Measurements from ENCODE around the gene FNBP1. TPM values are rescaled to one million over a fixed set of nuclear protein-coding genes. Genes with fewer than 3 reads are reported as not detected.

Gene FNBP1
- total and polyA plus RNA-seq, 10 of the 15 experiments (the other 5 are each of a cell fraction or from before 2014, with no cell fraction given) = 64.5 to 353 (median 179) TPM

- TF ChIP-seq, protein P1, sequence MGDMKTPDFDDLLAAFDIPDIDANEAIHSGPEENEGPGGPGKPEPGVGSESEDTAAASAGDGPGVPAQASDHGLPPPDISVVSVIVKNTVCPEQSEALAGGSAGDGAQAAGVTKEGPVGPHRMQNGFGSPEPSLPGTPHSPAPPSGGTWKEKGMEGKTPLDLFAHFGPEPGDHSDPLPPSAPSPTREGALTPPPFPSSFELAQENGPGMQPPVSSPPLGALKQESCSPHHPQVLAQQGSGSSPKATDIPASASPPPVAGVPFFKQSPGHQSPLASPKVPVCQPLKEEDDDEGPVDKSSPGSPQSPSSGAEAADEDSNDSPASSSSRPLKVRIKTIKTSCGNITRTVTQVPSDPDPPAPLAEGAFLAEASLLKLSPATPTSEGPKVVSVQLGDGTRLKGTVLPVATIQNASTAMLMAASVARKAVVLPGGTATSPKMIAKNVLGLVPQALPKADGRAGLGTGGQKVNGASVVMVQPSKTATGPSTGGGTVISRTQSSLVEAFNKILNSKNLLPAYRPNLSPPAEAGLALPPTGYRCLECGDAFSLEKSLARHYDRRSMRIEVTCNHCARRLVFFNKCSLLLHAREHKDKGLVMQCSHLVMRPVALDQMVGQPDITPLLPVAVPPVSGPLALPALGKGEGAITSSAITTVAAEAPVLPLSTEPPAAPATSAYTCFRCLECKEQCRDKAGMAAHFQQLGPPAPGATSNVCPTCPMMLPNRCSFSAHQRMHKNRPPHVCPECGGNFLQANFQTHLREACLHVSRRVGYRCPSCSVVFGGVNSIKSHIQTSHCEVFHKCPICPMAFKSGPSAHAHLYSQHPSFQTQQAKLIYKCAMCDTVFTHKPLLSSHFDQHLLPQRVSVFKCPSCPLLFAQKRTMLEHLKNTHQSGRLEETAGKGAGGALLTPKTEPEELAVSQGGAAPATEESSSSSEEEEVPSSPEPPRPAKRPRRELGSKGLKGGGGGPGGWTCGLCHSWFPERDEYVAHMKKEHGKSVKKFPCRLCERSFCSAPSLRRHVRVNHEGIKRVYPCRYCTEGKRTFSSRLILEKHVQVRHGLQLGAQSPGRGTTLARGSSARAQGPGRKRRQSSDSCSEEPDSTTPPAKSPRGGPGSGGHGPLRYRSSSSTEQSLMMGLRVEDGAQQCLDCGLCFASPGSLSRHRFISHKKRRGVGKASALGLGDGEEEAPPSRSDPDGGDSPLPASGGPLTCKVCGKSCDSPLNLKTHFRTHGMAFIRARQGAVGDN (IDR thresholded peaks at IDR 0.05) = peak; percentile 29
- peak; percentile 61 for TF ChIP-seq LARP7 (IDR thresholded peaks at IDR 0.05)
- TF ChIP-seq, protein P2, sequence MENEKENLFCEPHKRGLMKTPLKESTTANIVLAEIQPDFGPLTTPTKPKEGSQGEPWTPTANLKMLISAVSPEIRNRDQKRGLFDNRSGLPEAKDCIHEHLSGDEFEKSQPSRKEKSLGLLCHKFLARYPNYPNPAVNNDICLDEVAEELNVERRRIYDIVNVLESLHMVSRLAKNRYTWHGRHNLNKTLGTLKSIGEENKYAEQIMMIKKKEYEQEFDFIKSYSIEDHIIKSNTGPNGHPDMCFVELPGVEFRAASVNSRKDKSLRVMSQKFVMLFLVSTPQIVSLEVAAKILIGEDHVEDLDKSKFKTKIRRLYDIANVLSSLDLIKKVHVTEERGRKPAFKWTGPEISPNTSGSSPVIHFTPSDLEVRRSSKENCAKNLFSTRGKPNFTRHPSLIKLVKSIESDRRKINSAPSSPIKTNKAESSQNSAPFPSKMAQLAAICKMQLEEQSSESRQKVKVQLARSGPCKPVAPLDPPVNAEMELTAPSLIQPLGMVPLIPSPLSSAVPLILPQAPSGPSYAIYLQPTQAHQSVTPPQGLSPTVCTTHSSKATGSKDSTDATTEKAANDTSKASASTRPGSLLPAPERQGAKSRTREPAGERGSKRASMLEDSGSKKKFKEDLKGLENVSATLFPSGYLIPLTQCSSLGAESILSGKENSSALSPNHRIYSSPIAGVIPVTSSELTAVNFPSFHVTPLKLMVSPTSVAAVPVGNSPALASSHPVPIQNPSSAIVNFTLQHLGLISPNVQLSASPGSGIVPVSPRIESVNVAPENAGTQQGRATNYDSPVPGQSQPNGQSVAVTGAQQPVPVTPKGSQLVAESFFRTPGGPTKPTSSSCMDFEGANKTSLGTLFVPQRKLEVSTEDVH (IDR thresholded peaks at IDR 0.05; ENCODE audit: low read depth, partially characterized antibody) = no peak
- TF ChIP-seq, protein P3, sequence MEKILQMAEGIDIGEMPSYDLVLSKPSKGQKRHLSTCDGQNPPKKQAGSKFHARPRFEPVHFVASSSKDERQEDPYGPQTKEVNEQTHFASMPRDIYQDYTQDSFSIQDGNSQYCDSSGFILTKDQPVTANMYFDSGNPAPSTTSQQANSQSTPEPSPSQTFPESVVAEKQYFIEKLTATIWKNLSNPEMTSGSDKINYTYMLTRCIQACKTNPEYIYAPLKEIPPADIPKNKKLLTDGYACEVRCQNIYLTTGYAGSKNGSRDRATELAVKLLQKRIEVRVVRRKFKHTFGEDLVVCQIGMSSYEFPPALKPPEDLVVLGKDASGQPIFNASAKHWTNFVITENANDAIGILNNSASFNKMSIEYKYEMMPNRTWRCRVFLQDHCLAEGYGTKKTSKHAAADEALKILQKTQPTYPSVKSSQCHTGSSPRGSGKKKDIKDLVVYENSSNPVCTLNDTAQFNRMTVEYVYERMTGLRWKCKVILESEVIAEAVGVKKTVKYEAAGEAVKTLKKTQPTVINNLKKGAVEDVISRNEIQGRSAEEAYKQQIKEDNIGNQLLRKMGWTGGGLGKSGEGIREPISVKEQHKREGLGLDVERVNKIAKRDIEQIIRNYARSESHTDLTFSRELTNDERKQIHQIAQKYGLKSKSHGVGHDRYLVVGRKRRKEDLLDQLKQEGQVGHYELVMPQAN (conservative IDR thresholded peaks at IDR 0.05) = no peak; the same call in 1 of the 2 replicates
- TF ChIP-seq POLR2AphosphoS2 (IDR thresholded peaks at IDR 0.05; ENCODE audit: low read depth, low read length) = peak; percentile 91
- no peak for TF ChIP-seq NR2F1 (conservative IDR thresholded peaks at IDR 0.05)
- TF ChIP-seq, protein P4, sequence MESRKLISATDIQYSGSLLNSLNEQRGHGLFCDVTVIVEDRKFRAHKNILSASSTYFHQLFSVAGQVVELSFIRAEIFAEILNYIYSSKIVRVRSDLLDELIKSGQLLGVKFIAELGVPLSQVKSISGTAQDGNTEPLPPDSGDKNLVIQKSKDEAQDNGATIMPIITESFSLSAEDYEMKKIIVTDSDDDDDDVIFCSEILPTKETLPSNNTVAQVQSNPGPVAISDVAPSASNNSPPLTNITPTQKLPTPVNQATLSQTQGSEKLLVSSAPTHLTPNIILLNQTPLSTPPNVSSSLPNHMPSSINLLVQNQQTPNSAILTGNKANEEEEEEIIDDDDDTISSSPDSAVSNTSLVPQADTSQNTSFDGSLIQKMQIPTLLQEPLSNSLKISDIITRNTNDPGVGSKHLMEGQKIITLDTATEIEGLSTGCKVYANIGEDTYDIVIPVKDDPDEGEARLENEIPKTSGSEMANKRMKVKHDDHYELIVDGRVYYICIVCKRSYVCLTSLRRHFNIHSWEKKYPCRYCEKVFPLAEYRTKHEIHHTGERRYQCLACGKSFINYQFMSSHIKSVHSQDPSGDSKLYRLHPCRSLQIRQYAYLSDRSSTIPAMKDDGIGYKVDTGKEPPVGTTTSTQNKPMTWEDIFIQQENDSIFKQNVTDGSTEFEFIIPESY (IDR thresholded peaks at IDR 0.05) = no peak
- TF ChIP-seq HDGF (IDR thresholded peaks at IDR 0.05) = peak; percentile 24; the same call in 1 of the 2 replicates
- TF ChIP-seq, protein P5, sequence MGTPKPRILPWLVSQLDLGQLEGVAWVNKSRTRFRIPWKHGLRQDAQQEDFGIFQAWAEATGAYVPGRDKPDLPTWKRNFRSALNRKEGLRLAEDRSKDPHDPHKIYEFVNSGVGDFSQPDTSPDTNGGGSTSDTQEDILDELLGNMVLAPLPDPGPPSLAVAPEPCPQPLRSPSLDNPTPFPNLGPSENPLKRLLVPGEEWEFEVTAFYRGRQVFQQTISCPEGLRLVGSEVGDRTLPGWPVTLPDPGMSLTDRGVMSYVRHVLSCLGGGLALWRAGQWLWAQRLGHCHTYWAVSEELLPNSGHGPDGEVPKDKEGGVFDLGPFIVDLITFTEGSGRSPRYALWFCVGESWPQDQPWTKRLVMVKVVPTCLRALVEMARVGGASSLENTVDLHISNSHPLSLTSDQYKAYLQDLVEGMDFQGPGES (IDR thresholded peaks at IDR 0.05) = no peak
- no peak for TF ChIP-seq CBX3 (IDR thresholded peaks at IDR 0.05; ENCODE audit: borderline replicate concordance, low read depth)
- no peak for TF ChIP-seq SREBF2 (IDR thresholded peaks at IDR 0.05; ENCODE audit: low read length)
- TF ChIP-seq CHD2 (IDR thresholded peaks at IDR 0.05; ENCODE audit: borderline replicate concordance, low read depth, low read length) = no peak
- no peak for TF ChIP-seq CHD1 (IDR thresholded peaks at IDR 0.05; ENCODE audit: low read depth, low read length)
- no peak for TF ChIP-seq SP1 (IDR thresholded peaks at IDR 0.05; ENCODE audit: low read depth, low read length)
- TF ChIP-seq, protein P6, sequence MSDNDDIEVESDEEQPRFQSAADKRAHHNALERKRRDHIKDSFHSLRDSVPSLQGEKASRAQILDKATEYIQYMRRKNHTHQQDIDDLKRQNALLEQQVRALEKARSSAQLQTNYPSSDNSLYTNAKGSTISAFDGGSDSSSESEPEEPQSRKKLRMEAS (IDR thresholded peaks at IDR 0.05; ENCODE audit: low read depth, low read length) = no peak
Observed at GRCh38 chr9:129886226-129887174, 156.5 kb downstream of the FNBP1 start (continued).
